ENCODE data around the gene CTCFL. TPM values are rescaled to one million over a fixed set of nuclear protein-coding genes. Genes with fewer than 3 reads are reported as not detected.

The CTCFL gene
- total and polyA plus RNA-seq, 5 experiments from 2014 or later, result not detected

Other genes starting within 250 kb of the CTCFL start
- not detected for gene SPO11, start 195.3 kb downstream of the CTCFL start, total RNA-seq
- gene SPO11, start 195.3 kb downstream of the CTCFL start, polyA plus RNA-seq, result not detected
- 10 to 100 TPM; 30.9 to 34.0 TPM for gene RAE1, start 173.9 kb downstream of the CTCFL start, total RNA-seq
- 10 to 100 TPM; 35.5 to 54.4 (median 37.0) TPM for gene RAE1, start 173.9 kb downstream of the CTCFL start, polyA plus RNA-seq
- gene RBM38, start 133.7 kb downstream of the CTCFL start, total RNA-seq, result 100 to 1,000 TPM; 117 to 121 TPM
- 100 to 1,000 TPM in 1 of 3 donors, 10 to 100 TPM in 2; 48.9 to 153 (median 69.0) TPM for gene RBM38, start 133.7 kb downstream of the CTCFL start, polyA plus RNA-seq
- gene PCK1, start 36.0 kb upstream of the CTCFL start, total RNA-seq, result not detected
- not detected for gene PCK1, start 36.0 kb upstream of the CTCFL start, polyA plus RNA-seq
- gene ZBP1, start 95.3 kb upstream of the CTCFL start, total RNA-seq, result 10 to 100 TPM; 10.2 to 10.5 TPM
- 10 to 100 TPM in 1 of 3 donors, 1 to 10 TPM in 2; 6.2 to 10.9 (median 6.4) TPM for gene ZBP1, start 95.3 kb upstream of the CTCFL start, polyA plus RNA-seq
- gene PMEPA1, start 184.9 kb upstream of the CTCFL start, total RNA-seq, result 10 to 100 TPM; 12.2 to 14.3 TPM
- gene PMEPA1, start 184.9 kb upstream of the CTCFL start, polyA plus RNA-seq, result 1 to 10 TPM; 1.6 to 5.0 (median 3.5) TPM

Data from naive thymus-derived CD8-positive, alpha-beta T cell (primary cell).